Karpas-422 (cell line): ENCODE results near the gene RIOK3. TPM values are rescaled to one million over a fixed set of nuclear protein-coding genes. Genes with fewer than 3 reads are reported as not detected.

Experiments used
- DNase-seq: peaks from one replicate; pipeline ENCODE4 v3.0.0-alpha.2; 2015
- H2AFZ ChIP-seq: fragments of 200-600 bp; sonication (generic); 2 replicates; pipeline ENCODE4 v1.6.1; 2014; ENCODE audit warnings: antibody characterized with exemption, low read length, mixed read lengths
- H3K27ac ChIP-seq: fragments of 200-600 bp; sonication (generic); 2 replicates; pipeline ENCODE4 v1.5.1; 2014; ENCODE audit warnings: mild to moderate bottlenecking, low read length, moderate library complexity
- H3K27me3 ChIP-seq: fragments of 200-600 bp; sonication (generic); 2 replicates; pipeline ENCODE4 v1.6.1; 2014; ENCODE audit warnings: low read length, mixed read lengths
- H3K36me3 ChIP-seq: fragments of 200-600 bp; sonication (generic); 2 replicates; pipeline ENCODE4 v1.6.1; 2014; ENCODE audit warnings: low read length, mixed read lengths; ENCODE audit not compliant: insufficient read depth
- H3K4me1 ChIP-seq: fragments of 200-600 bp; sonication (generic); 2 replicates; pipeline ENCODE4 v1.6.1; 2014; ENCODE audit warnings: mild to moderate bottlenecking, low read length, mixed read lengths
- H3K4me2 ChIP-seq: fragments of 200-600 bp; sonication (generic); 2 replicates; pipeline ENCODE4 v1.6.1; 2014; ENCODE audit warnings: low read length, low read depth, mild to moderate bottlenecking; ENCODE audit not compliant: poor library complexity, severe bottlenecking
- H3K4me3 ChIP-seq: fragments of 200-600 bp; sonication (generic); 2 replicates; pipeline ENCODE4 v1.5.1; 2014; ENCODE audit warnings: mild to moderate bottlenecking, antibody characterized with exemption, low read length, mixed read lengths
- H3K79me2 ChIP-seq: fragments of 200-600 bp; sonication (generic); 2 replicates; pipeline ENCODE4 v1.6.1; 2014; ENCODE audit warnings: mild to moderate bottlenecking, low read length, mixed read lengths
- H3K9ac ChIP-seq: fragments of 200-600 bp; sonication (generic); 2 replicates; pipeline ENCODE4 v1.6.0; 2014; ENCODE audit warnings: low read length
- H3K9me2 ChIP-seq: fragments of 200-600 bp; sonication (generic), shearing (Covaris generic); replicated peaks from 2 replicates; pipeline ENCODE4 v1.6.0; 2014; ENCODE audit warnings: mild to moderate bottlenecking, low read length, moderate library complexity; ENCODE audit not compliant: insufficient read depth
- H3K9me3 ChIP-seq: fragments of 300-700, 200-600 bp; sonication (generic); 2 replicates; pipeline ENCODE4 v1.6.1; 2014; ENCODE audit warnings: low read length, mixed read lengths
- H4K20me1 ChIP-seq: fragments of 200-600 bp; sonication (generic); 2 replicates; pipeline ENCODE4 v1.6.1; 2014; ENCODE audit warnings: mild to moderate bottlenecking, antibody characterized with exemption, low read length, low read depth; ENCODE audit not compliant: insufficient read depth
- small RNA-seq: library from RNA; depleted of rRNA; stranded (forward); fragments of <200 nt; gene quantifications from one replicate; pipeline ENCODE3, GENCODE V24; 2014
- total RNA-seq: library from RNA; depleted of rRNA; stranded (reverse); fragments of >200 nt; shearing (Covaris generic); gene quantifications from 2 replicates; pipeline ENCODE4 v1.2.3, GENCODE V29; 2014; ENCODE audit warnings: low replicate concordance; rRNA removed

The RIOK3 gene
- total RNA-seq, 1 experiment from 2014 or later, result 31.1 TPM

DNA sequence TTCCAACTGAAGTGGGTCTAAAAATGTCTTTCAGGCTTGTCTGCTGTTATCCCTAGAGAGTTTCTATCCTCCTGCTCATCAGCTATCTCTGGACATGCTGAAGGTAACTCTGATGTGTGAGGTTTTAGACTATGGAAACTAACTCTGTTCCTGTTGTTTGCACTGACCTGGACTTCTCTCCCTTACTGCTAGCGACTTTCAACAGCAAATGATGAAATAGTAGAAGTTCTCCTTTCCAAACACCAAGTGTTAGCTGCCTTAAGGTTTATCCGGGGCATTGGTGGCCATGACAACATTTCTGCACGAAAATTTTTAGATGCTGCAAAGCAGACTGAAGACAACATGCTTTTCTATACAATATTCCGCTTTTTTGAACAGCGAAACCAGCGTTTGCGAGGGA lies 77.1 kb downstream of the RIOK3 start:
- H3K9me3 ChIP-seq, result no peaks in the 10 kb centered on the region
- H3K4me1 ChIP-seq, result peaks cover 12% of the 10 kb centered on the region
- no peak overlapping the region for H3K9ac ChIP-seq
- no peaks in the 10 kb centered on the region for H4K20me1 ChIP-seq
- H3K36me3 ChIP-seq, result peaks cover 54% of the 10 kb centered on the region
- no peak for DNase-seq
- no peaks in the 10 kb centered on the region for H3K27me3 ChIP-seq
- H3K79me2 ChIP-seq, result no peaks in the 10 kb centered on the region
- H3K9me2 ChIP-seq, result no peaks in the 10 kb centered on the region
- no peak overlapping the region for H3K27ac ChIP-seq
- no peak overlapping the region for H3K4me2 ChIP-seq
- H2AFZ ChIP-seq, result no peak overlapping the region
- H3K4me3 ChIP-seq, result no peak overlapping the region

DNA sequence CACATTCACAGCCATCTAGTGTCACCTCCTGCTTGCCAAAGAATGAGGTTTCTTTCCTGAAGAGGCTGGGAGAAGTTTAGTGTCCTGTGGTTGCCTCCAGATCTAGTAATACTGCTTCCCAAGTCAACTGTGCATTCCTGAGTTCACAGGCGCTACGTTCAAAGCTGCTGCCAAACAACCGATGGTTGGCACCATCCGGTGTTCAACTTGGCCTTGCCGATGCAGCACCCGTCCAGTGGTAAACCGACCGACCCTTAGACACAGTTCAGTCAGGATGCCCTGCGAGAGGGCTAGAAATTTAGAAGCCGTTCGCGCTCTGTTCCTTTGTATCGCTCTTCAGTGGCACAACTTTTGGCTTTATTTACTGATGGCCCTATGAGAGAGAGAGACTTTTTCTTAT lies 78.8 kb downstream of the RIOK3 start:
- H3K36me3 ChIP-seq, result peaks cover 60% of the 10 kb centered on the region
- H3K4me3 ChIP-seq, result no peak overlapping the region
- H4K20me1 ChIP-seq, result no peaks in the 10 kb centered on the region
- no peak overlapping the region for H3K27ac ChIP-seq
- no peaks in the 10 kb centered on the region for H3K79me2 ChIP-seq
- no peak overlapping the region for H3K9ac ChIP-seq
- no peak overlapping the region for H3K4me2 ChIP-seq
- DNase-seq, result no peak
- H3K9me3 ChIP-seq, result no peaks in the 10 kb centered on the region
- peaks cover 12% of the 10 kb centered on the region for H3K4me1 ChIP-seq
- H3K27me3 ChIP-seq, result no peaks in the 10 kb centered on the region
- H3K9me2 ChIP-seq, result no peaks in the 10 kb centered on the region
- no peak overlapping the region for H2AFZ ChIP-seq

Small RNA genes within 50 kb of the gene (small RNA-seq; reads per million reads assigned to genes)
- gene AC026634.1 (not detected), gene RF00019 (not detected)

Other genes with a start within 250 kb of the RIOK3 start
- 29.3 and 57.7 TPM in 2 replicates for gene RMC1, start 50.2 kb downstream of the RIOK3 start, total RNA-seq
- 31.1 and 63.4 TPM in 2 replicates for gene NPC1, start 133.2 kb downstream of the RIOK3 start, total RNA-seq
- gene ANKRD29, start 209.6 kb downstream of the RIOK3 start, total RNA-seq, result not detected in 2 replicates
- not detected in 2 replicates for gene LAMA3, start 236.2 kb downstream of the RIOK3 start, total RNA-seq